ENCODE measurements around the gene ATF3.

GRCh38 chr1:212587016-212587887 is 21.3 kb upstream of the ATF3 start:
- TF ChIP-seq CTCF (conservative IDR thresholded peaks at IDR 0.05; ENCODE audit: low read depth, low read length) (no peak), EZH2phosphoT487 (IDR thresholded peaks at IDR 0.05; ENCODE audit: borderline replicate concordance, low read length) (no peak), EZH2 (IDR thresholded peaks at IDR 0.05; ENCODE audit: low read length, unreplicated experiment) (no peak)

Measured in PC-3 (cell line).